Right lobe of liver (tissue), 6 donors: ENCODE data around the gene EVL. TPM values are rescaled to one million over a fixed set of nuclear protein-coding genes. Genes with fewer than 3 reads are reported as not detected.
A peak's percentile ranks its signal among the peaks of the same experiment; 100 is the strongest.

ENCODE experiments used
- ATAC-seq, 4 donors: fragments of 200-7000 bp; cut with Tn5 transposase; one replicate each; pipeline ENCODE4 v1.9.1; 2020; ENCODE audit warnings: mild to moderate bottlenecking in 4 of 4, moderate library complexity in 4 of 4
- DNase-seq, 3 donors: peaks; one replicate each; pipeline ENCODE4 v3.0.0-alpha.2; 2020
- H3K27ac ChIP-seq, 3 donors: fragments of 200-600 bp; one replicate each; pipeline ENCODE4 v1.8.0; 2022
- H3K27me3 ChIP-seq, 2 donors: fragments of 200-600 bp; one replicate each; pipeline ENCODE4 v1.8.0; 2022
- H3K36me3 ChIP-seq, 4 donors: fragments of 200-600 bp; sonication (generic) in 1 of 4; one replicate each; pipeline versions ENCODE4 v1.5.1 to v1.8.0; 2017 to 2022; ENCODE audit warnings: control low read depth in 1 of 4
- H3K4me1 ChIP-seq, 4 donors: fragments of 200-600 bp; sonication (generic) in 1 of 4; one replicate each; pipeline versions ENCODE4 v1.5.1 to v1.8.0; 2017 to 2022; ENCODE audit warnings: control low read depth in 1 of 4
- H3K4me3 ChIP-seq, 3 donors: fragments of 200-600 bp; one replicate each; pipeline ENCODE4 v1.8.0; 2022
- H3K9me3 ChIP-seq, 4 donors: fragments of 200-600 bp; sonication (generic) in 1 of 4; one replicate each; pipeline versions ENCODE4 v1.5.1 to v1.8.0; 2017 to 2022; ENCODE audit warnings: control low read depth in 1 of 4
- CTCF ChIP-seq, 4 donors: fragments of 200-600 bp in 3 of 4; fragments of 450-650 bp in 1 of 4; IDR thresholded peaks; one replicate each; pipeline versions ENCODE4 v1.5.1 to v1.8.0; 2016 to 2022; ENCODE audit warnings: antibody characterized with exemption in 4 of 4, mild to moderate bottlenecking in 2 of 4
- POLR2A ChIP-seq: fragments of 450-650 bp; IDR thresholded peaks from one replicate; pipeline ENCODE4 v1.6.1; 2017; ENCODE audit warnings: antibody characterized with exemption, mild to moderate bottlenecking
- WGBS: methylation state at CpG from one replicate; pipeline ENCODE4 v1.1.6; 2018; ENCODE audit warnings: low coverage, low lambda C conversion rate; ENCODE audit not compliant: insufficient coverage; ENCODE audit errors: missing lambda C conversion rate; 5-methylcytosine and 5-hydroxymethylcytosine counted together
- intact Hi-C, 2 donors: fragments of 100-400 bp; cut with DNase I; formaldehyde crosslinking; loops; one replicate each; pipeline versions ENCODE4 v1.11.2 to v1.14.1; 2022
- total RNA-seq, 6 experiments: library from RNA; depleted of rRNA in 2 of 6; stranded (reverse); fragments of >200 nt in 2 of 6; fragmentation: NEBNext Ultra II Directional in 3 of 6; extraction: Animal tissue kit (Norgen Biotek cat#: 25700) in 3 of 6; gene quantifications; one replicate each; pipeline versions ENCODE4 v1.1.0 to v1.2.4, GENCODE V29; 2016 to 2023
- donor health status: DM: no; HTN: yes; CAD: no.
- donor health status: DM: no; HTN: no; CAD: no.
- donor health status: DM: no; HTN: no; CAD: no.
- donor health status: DM: no; HTN: yes; CAD: no.
- donor health status: DM: no; HTN: yes; CAD: no.

Gene EVL
- total RNA-seq, 6 experiments from 2014 or later, result 23.6 to 162 (median 68.4) TPM

GRCh38 chr14:100187247-100187833 is 122.1 kb downstream of the EVL start:
- Histone ChIP-seq H3K4me3 (no peak overlapping the region), H3K27ac (no peak overlapping the region), H3K4me1 (peaks cover 0 to 18% (median 0%) of the 10 kb centered on the region in 4 donors), H3K9me3 (no peaks in the 10 kb centered on the region), H3K36me3 (no peaks in the 10 kb centered on the region), H3K27me3 (no peaks in the 10 kb centered on the region)
- intact Hi-C loops, result no loop called here
- no peak for TF ChIP-seq POLR2A
- DNase-seq, result no peak
- WGBS, result 100% methylated on average over 1 of the region's 12 CpGs
- ATAC-seq, result peak in 2 of 4 donors; percentile 12 to 46

GRCh38 chr14:100188392-100189030 is 123.3 kb downstream of the EVL start:
- H3K27ac ChIP-seq, result no peak overlapping the region
- H3K9me3 ChIP-seq, result no peaks in the 10 kb centered on the region
- ATAC-seq (no peak), DNase-seq (no peak)
- peaks cover 0 to 22% (median 0%) of the 10 kb centered on the region in 4 donors for H3K4me1 ChIP-seq
- 40% methylated on average over 4 of the region's 12 CpGs for WGBS
- TF ChIP-seq CTCF (IDR thresholded peaks at IDR 0.05), result no peak
- no peak for TF ChIP-seq POLR2A
- no peaks in the 10 kb centered on the region for H3K36me3 ChIP-seq
- H3K4me3 ChIP-seq, result no peak overlapping the region
- no peaks in the 10 kb centered on the region for H3K27me3 ChIP-seq
- intact Hi-C loops, result no loop called here

GRCh38 chr14:100190126-100190525 is 124.9 kb downstream of the EVL start:
- 92% methylated on average over 1 of the region's 1 CpG for WGBS
- no peak for ATAC-seq
- TF ChIP-seq POLR2A, result no peak
- TF ChIP-seq CTCF (IDR thresholded peaks at IDR 0.05), result no peak
- H3K27me3 ChIP-seq, result no peaks in the 10 kb centered on the region
- H3K36me3 ChIP-seq, result no peaks in the 10 kb centered on the region
- H3K27ac ChIP-seq, result no peak overlapping the region
- DNase-seq, result no peak
- intact Hi-C loops, result no loop called here
- H3K9me3 ChIP-seq, result no peaks in the 10 kb centered on the region
- peaks cover 0 to 23% (median 0%) of the 10 kb centered on the region in 4 donors for H3K4me1 ChIP-seq
- no peak overlapping the region for H3K4me3 ChIP-seq

- no peak for ATAC-seq
- no peaks in the 10 kb centered on the region for H3K27me3 ChIP-seq
- peak overlapping the region in 2 of 3 donors; percentile 90 for H3K27ac ChIP-seq
- H3K4me1 ChIP-seq, result peaks cover 0 to 23% (median 0%) of the 10 kb centered on the region in 4 donors
- H3K36me3 ChIP-seq, result no peaks in the 10 kb centered on the region
- intact Hi-C loops, result no loop called here
- no peak for TF ChIP-seq POLR2A
- TF ChIP-seq CTCF (IDR thresholded peaks at IDR 0.05), result no peak
- H3K4me3 ChIP-seq, result peak overlapping the region in 1 of 3 donors; percentile 52
- WGBS, result 71% methylated on average over 12 of the region's 14 CpGs
- DNase-seq, result no peak
- no peaks in the 10 kb centered on the region for H3K9me3 ChIP-seq
Measured at GRCh38 chr14:100191584-100192249, 126.5 kb downstream of the EVL start.

- Histone ChIP-seq H3K36me3 (no peaks in the 10 kb centered on the region), H3K27me3 (no peaks in the 10 kb centered on the region), H3K4me3 (peak overlapping the region; percentile 13 to 52 (median 51)), H3K4me1 (peaks cover 0 to 23% (median 0%) of the 10 kb centered on the region in 4 donors), H3K9me3 (no peaks in the 10 kb centered on the region), H3K27ac (peak overlapping the region; percentile 90 to 92 (median 90))
- no peak for TF ChIP-seq CTCF (IDR thresholded peaks at IDR 0.05)
- no peak for TF ChIP-seq POLR2A
- DNase-seq, result peak in 1 of 3 donors; percentile 43
- ATAC-seq, result no peak
- WGBS, result 52% methylated on average over 11 of the region's 21 CpGs
- intact Hi-C loops, result no loop called here
Measured at GRCh38 chr14:100192250-100192671, 127.0 kb downstream of the EVL start.
